Activated CD4-positive, alpha-beta T cell treated with anti-CD3 and anti-CD28 coated beads, Interleukin-2, amount 50 U/mL, for 1 hour (primary cell): Measurements from ENCODE around the gene NBPF6.
"Not testable (repeated sequence)": the region's sequence is repeated elsewhere in the genome, so short reads cannot be mapped to it uniquely, and the experiment has no call there.

ENCODE experiments used
- DNase-seq: peaks from one replicate; pipeline ENCODE4 v3.0.0-alpha.2; 2020

NBPF6 gene

DNA sequence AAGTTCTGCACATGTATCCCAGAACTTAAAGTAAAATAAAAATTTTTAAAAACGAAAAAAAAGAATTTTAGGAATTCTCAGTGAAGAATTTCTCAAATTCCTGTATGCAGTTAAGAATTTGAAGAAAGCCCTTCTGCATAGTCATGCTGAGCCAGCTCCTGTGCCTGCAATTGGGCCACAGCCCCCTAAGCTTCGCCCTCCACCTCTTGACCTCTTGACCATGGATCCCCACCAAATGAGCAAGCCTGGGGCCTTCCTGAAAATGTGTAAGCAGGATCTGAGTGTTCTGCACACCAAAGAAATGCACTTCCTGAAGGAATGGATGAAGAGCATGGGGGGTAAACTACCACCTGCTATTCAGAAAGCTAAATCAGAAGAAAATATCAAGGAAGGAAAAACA, 52.0 kb downstream of the NBPF6 start:
- DNase-seq = no peak

DNA sequence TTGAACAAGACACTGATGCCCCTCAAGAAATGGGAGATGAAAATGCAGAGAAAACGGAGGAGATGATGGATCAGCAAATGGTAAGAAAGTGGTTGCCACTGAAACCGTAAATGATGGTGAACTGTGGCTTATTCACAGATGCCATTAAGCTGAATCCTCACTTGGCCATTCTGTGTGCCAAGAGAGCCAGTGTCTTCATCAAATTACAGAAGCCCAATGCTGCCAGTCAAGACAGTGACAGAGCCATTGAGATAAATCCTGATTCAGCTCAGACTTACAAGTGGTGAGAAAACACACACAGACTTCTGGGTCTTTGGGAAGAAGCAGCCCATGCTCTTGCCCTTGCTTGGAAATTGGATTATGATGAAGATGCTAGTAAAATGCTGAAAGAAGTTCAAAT, 52.5 kb downstream of the NBPF6 start:
- DNase-seq = no peak

DNA sequence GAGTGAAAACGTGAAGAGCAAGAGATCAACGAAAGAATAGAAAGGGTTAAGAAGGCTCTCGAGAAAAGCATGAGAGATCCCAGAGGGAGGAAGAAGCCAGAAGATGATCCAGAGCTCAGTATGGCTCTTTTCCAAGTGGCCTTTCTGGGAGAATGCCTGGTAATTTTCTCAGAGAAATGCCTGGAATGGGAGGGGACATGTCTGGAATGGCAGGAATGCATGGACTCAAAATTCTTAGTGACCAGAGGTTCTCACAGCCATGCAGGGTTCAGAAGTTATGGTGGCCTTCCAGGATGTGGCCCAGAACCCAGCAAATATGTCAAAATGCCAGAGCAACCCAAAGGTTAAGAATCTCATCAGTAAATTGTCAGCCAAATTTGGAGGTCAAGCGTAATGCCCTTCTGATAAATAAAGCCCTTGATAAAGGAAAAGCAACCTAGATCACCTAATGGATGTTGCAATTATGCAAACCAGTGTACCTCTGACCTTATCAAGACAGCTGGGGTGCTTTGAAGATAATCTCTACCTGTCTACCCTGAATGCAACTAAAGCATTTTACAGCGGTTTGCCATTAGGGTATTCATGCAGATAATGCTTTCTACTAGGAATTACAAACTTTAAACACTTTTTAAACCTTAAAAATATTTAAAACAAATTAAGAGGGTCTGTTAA, 53.1 kb downstream of the NBPF6 start:
- no peak for DNase-seq

DNA sequence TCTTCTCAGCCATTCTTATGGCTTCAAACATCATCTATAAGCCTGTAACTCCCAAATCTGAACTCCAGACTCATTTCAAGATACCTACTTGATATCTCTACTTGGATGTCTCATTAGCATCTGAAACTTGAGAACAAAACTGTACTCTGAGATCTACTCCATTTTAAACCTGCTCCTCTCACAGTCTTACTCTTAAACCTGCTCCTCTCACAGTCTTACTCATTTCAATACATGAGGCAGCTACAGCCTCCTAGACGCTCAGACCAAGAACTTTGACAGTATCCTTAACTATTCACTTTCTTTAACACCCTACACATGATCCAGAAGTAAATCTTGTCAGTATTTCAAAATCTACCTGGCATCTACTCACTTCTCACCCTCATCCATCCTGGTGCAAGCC, 54.3 kb downstream of the NBPF6 start:
- no peak for DNase-seq

DNA sequence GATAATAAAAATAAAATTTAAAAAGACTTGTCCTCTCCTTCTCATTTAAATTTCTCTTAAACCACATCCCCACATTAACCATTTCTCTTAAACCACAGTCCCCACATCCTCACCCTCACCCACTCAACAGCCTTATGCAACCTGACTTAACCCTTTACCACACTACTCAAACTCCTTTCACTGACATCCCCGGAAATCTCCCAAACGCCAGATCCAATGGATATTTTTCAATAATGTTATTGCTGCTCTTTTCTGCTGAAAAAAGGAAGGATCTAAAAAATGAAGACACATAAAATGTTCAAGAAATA, 55.6 kb downstream of the NBPF6 start:
- DNase-seq = no peak

DNA sequence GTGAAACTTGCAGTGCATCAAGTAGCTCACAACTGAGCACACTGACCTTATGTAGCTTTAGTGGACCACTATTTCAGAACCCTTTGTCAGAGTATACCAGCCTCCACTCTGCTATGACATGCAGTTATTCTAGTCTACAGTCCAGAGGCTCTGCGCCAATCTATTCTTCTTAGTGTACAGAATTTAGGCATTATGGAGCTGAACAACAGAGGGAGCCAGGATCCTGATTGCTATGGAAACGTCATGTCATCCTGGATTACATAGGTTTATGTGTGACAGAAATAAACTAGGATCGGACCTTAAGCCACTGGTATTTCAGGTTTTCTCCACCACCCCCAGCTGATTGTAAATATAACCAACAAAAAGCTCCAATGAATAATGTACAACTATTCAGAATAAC, 61.6 kb downstream of the NBPF6 start:
- no peak for DNase-seq

DNA sequence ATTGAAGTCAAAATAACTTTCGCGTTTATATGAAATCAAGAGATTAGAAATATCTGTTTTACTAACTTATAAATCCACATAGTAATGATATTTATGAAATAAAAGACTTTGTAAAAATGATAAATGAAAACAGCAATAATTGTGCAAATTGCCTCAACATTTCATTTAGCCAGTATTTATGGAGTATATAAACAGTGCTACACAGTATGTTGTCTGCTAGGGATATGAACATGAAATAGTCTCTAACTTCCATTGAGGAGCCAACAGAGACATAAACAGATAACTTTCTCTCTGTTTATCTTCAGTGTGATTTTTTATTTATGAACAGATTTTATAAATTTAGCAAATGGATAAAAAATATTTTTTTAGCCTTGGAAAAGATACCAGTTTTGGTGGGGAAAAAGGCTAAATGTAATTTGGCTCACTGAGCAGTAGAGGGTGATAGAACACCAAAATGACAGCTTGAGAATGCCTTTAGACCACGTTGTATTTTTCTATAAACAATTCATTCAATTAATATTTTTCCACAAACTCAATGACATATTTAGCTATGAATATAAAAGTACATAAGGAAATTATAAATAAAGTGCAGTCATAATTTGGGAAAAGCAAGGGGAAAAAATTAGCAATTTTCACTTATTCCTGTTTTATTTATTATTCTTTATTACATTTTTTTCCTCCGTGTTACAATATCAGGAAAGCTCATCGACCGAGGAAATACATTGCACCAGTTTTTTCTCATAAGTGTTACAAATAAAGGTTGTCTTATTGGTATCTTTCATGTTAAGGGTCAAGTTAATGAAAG, 62.3 kb downstream of the NBPF6 start:
- DNase-seq = no peak

DNA sequence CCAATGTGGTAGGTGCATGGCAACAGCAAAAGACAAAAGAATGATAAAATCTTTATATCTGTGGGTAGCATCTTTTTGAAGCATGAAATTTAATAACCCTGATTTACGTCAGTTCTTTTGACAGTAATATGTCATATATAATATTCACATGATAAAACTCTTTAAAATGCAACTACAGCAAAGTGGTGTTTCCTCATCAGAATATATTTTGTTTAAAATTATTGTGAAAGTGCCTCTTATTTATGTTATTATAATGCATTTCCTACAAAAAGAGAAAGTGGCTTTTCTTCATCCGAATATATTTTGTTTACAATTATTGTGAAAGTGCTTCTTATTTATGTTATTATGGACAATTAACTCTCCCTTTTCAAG, 62.9 kb downstream of the NBPF6 start:
- DNase-seq = no peak

DNA sequence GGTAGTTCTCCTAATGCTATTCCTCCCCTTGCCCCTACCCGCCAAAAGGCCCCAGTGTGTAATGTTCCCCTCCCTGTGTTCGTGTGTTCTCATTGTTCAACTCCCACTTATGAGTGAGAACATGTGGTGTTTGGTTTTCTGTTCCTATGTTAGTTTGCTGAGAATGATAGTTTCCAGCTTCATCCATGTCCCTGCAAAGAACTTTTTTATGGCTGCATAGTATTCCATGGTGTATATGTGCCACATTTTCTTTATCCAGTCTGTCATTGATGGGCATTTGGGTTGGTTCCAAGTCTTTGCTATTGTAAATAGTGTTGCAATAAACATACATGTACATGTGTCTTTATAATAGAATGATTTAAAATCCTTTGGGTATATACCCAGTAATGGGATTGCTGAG, 63.8 kb downstream of the NBPF6 start:
- not testable (repeated sequence) for DNase-seq

DNA sequence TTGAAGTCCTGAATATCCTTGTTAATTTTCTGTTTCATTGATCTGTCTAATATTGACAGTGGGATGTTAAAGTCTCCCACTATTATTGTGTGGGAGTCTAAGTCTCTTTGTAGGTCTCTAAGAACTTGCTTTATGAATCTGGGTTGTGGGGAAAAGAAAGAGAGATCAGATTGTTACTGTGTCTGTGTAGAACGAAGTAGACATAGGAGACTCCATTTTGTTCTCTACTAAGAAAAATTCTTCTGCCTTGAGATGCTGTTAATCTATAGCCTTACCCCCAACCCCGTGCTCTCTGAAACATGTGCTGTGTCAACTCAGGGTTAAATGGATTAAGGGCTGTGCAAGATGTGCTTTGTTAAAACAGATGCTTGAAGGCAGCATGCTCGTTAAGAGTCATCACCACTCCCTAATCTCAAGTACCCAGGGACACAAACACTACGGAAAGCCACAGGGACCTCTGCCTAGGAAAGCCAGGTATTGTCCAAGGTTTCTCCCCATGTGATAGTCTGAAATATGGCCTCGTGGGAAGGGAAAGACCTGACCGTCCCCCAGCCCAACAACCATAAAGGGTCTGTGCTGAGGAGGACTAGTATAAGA, 67.3 kb downstream of the NBPF6 start:
- DNase-seq = not testable (repeated sequence)
